Brain pericyte (primary cell): Measurements from ENCODE around the gene GOSR2.
A peak's percentile ranks its signal among the peaks of the same experiment; 100 is the strongest.

Experiments
- DNase-seq: peaks from one replicate; pipeline ENCODE4 v3.0.0-alpha.2; 2012; ENCODE audit warnings: low read depth, low spot score

The GOSR2 gene

DNA sequence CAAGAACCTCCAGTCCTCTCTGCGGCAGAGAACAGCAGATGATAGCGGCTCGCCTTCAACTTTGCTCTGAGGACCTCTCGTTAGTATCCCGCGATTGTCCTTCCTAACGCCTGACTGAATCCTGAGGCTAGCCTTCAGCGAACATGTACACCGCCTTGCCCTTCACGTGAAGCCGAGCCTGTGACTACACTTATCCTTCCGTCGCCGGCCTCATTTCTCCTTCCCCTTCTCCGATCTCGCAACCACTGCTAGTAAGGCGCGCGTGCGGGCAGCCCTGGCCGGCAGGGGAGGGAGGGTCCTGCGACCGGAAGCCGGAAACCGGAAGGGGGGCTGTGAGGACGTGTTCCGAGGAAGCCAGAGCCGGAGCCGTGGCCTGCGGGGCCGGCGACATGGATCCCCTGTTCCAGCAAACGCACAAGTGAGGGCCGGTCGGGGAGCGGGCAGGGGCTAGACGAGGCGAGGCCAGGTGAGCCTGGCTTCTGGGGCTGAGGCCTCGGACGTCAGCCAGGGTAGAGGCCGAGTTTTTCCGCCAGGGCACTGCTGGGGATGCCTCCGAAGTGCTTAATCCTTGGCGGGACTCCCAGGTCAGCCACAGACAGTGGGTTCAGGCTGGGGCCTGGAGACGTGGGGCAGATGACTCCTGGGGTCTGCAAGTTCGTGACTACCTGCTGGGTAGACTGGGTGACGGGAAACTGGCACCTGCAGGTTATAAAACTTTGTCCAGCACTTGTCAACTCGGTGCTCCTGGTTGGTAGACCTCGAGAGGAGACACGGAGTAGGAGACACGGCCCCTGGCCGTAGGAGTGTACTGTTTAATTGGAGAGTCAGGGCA lies at the start of gene GOSR2:
TSS of gene GOSR2 (plus strand) at position 357 of the 832 bp plus-strand sequence. CDS start at position 390, 33 bp downstream.
- peak; percentile 92 for DNase-seq

DNA sequence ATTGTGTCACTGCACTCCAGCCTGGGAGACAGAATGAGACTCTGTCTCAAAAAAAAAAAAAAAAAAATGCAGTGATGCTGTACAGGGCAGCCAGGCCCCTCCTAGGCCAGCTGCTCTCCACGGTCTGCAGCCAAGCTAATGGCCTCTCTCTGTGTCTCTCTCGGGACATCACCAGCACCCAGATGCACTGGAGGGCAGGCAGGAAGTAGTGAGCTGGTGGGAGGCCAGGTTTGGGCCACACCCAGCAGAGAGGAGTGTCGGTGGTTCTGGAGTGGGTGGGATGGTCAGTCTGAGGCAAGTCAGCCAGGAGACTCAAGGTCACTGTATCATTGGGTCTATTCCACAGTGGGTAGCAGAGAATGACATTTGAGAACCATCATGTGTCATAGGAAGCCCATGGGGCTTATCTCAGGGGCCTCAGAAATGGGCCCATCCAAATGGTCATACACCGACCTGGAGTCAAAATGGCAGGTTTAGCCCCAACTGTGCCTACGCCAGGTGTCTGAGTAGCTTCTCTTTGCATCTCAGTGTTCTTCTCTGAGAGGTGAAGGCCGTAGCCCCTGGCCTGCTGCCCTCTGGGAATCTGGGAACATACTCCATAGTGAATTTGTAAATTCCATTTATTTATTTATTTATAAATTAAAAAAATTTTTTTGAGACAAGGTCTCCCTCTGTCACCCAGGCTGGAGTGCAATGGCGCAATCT lies 48.9 kb upstream of the GOSR2 start:
- DNase-seq: no peak

GRCh38 chr17:46874906-46875305 lies 48.1 kb upstream of the GOSR2 start:
- no peak for DNase-seq

DNA sequence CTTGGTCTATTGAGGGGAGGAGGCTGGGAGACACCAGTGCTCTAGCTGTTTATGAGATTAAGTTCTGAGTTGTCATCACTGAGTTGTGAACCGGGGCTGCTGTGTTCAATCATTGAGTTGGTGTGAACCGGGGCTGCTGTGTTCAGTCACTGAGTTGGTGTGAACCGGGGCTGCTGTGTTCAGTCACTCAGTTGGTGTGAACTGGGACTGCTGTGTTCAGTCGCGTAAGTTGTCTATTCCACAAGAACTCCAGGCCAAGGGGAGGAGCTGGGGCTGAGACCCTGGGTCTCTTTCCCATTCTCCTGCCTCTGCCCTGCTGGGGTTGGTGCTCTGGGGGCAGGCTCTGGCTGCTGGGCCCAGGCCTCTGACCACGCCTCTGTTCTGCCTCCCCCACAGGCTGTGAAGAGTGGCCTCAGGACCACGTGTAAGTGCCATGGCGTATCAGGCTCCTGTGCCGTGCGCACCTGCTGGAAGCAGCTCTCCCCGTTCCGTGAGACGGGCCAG lies 47.1 kb upstream of the GOSR2 start:
- DNase-seq: no peak

GRCh38 chr17:46876353-46876887 lies 46.5 kb upstream of the GOSR2 start:
- no peak for DNase-seq

GRCh38 chr17:46876926-46877325 lies 46.0 kb upstream of the GOSR2 start:
- DNase-seq: no peak

- DNase-seq: no peak
These were observed 45.5 kb upstream of the GOSR2 start for GRCh38 chr17:46877466-46877865.

DNA sequence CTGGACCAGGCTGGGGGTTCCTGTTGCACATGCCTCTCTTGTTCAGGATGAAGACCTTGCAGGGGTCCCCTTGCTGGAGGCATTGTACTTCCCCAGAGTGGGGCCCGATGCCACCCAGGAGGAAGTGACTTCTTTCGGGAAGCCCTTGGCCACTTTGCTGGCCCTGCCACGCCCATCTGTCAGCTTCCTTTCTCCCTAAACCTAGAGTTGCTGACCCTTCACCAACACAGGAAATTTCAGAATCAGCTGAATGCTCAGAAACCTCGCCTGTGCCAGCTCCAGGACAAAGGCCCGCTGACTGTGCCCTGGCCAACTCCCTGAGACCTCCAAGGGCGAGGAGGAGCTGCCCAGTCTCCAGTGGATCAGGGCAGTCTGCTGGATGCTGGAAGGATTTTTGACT lies 44.9 kb upstream of the GOSR2 start:
- no peak for DNase-seq

DNA sequence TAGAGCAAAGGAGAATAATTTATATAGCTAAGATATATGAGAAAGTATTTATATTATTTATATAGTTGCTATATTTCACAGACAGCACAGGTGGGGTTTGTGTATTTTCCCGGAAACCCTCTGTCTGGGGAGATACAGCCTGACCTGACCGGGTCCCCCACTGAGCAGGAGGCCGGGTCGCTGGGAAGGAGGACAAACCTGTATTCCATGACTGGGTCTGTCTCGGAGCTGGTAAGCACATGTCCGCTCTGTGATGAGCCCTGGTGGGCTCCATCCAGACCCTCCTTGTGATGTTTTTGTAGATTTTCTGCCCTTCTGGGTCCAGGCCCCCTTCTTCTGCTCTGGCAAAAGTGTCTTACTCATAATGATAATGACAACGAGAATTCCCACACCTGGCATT lies 43.9 kb upstream of the GOSR2 start:
- DNase-seq: no peak

DNA sequence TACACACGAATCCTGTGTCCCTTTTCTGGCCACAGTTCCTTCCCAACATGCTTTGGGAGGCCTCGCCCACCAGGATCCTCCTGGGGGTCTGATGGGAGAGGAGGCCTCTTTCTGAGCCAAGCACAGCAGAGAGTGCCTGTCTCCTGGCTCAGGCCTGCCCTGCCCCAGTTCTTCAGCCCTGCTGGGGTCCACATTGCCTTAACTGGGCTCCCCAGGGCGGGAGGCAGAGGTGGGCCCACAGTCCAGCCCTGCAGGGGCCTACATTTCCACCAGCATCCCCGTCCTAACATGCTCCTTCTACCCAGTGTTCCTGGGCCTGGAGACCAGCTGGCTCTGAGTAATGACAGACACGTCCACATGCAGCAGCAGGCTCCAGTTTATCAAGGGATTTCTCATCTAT lies 41.9 kb upstream of the GOSR2 start:
- no peak for DNase-seq

DNA sequence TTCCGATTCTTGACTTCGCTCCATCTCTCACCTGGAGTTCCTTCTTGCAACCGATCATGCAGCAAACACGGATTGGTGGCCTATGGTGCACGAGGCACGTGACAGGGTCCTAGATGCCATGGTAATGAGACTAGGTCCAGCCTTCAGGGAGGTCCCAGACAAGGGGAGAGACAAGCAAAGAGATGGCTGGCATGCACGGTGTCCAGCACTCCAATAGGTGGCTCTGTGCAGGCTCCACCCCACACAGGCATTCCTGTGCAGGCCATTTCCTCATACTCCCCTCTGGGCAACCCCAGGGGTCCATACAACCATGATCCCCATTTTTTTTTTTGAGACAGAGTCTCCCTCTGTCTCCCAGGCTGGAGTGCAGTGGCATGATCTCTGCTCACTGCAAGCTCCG lies 40.3 kb upstream of the GOSR2 start:
- DNase-seq: no peak

- no peak for DNase-seq
These were observed 39.0 kb upstream of the GOSR2 start for GRCh38 chr17:46883871-46884520.

DNA sequence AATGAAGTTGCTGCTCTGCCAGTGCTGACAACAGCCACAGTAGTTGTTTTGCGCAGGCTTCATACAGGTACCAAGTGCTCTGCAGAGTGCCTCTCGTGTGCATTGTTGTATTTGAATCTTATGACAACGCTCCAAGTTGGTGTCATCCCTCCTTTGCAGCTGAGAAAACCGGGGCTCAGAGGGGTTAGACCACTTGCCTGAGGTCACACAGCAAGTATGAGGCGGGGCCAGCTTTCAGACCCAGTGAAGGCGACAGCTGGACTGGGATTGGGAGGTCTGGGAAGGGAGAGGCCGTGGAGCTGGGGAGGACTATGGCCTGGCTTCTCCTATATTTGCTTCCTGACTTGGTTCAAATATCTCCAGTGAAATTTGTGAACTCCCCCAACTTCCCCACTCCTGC lies 38.4 kb upstream of the GOSR2 start:
- no peak for DNase-seq

DNA sequence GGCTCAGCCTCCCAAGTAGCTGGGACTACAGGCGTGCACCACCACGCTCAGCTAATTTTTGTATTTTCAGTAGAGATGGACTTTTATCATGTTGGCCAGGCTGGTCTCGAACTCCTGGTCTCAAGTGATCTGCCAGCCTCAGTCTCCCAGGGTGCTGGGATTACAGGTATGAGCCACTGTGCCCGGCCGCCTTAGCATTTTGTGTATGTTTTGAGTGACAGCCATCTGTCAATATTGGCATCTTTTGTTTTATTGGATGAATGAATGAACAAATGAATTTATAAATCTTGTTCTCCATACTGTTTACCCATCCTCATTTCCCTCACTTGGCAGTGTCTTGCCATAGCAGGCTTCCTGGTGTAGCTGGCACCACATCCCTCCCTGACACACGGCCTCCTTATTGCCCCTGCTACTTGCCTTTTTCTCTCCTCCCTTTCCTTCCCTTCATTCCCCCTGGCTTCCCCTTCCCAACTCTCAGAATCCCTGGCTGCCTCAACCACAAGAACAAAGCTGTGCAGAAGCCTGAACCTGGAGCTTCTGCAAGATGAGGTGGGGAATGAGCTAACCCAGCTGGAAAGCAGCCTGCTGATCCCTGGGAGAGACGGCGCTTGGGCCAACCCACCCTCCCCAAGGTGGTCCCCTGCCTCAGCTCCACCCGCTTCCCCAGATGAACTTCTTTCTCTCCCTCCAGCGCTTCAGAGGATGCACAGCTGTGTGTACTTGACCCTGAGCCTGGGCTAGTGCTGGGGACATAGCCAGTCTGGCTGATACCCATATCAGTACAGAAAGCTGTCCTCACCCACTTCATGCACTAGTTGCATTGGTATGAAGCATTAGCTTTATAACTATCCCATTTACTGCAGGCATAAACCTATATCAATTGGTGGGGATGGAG lies 37.3 kb upstream of the GOSR2 start:
- no peak for DNase-seq

DNA sequence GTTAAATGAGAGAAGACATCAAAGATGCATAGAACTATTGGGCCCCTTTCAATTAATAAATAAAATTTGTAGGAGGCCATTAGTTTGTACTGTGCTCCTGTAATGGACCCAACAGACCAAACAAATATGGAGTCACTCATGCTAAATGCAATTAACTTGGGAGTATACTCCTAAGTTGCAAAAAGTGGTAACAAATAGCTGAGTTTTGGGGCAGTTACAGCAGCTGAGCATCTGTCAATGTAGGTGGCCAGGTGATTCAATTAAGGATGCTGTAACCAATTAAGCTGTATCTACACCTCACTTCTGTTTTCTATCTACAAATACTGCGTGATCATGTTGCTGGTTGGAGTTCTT lies 36.7 kb upstream of the GOSR2 start:
- no peak for DNase-seq

- DNase-seq: no peak
These were observed 35.2 kb upstream of the GOSR2 start for GRCh38 chr17:46887717-46888116.

DNA sequence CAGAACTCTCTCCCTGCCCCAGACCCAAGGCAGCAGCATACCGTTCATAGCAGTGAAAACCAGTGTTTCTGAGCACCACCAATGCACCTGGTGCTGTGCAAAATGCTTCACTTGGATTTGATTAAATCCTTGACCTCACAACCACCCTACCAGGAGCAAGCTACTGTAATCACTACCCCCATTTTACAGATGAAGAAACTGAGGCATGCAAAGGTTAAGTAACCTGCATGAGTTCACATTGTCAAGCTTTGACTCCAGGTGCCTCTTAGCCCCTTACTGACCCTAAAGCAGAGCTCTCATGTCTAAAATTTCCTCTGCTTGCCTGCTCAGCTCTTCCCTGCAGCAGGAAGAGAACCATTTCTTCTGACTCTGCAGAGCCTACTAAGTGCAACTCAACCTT lies 34.2 kb upstream of the GOSR2 start:
- DNase-seq: no peak

- DNase-seq: no peak
These were observed 33.4 kb upstream of the GOSR2 start for GRCh38 chr17:46889519-46889918.

DNA sequence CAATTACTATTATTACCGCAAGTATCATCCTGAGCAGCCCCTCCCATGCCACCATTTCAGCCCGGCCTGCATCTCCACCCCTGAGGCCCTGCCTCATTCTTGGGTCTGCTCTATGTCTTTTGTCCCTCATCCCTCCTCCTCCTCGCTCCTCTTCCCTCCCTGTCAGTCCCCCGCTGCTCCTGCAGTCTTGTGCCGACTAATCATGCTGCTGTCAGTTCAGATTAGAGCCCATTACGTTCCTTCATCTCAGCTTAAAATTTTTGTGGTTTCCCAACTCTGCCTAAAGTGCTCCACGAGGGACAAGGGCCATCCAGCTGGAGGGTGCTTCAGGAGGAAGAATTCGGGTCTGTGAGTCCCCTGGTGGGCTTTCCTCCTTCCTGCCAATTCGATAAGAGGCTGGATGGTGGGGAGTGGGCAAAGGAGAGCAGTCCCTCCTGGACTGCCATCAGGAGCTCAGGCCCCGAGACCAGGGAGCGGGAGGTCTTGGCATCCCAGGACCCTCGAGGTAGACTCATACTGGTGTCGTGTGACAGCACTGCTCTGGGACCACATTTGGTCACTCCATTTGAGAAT lies 32.9 kb upstream of the GOSR2 start:
- no peak for DNase-seq

GRCh38 chr17:46890638-46891037 lies 32.3 kb upstream of the GOSR2 start:
- no peak for DNase-seq

- DNase-seq: no peak
These were observed 30.7 kb upstream of the GOSR2 start for GRCh38 chr17:46892192-46892703.
